IPS-15b (cell line): ENCODE results near the gene GRB10.

ENCODE experiments used
- H3K27me3 ChIP-seq: one replicate; pipeline ENCODE4 v1.6.1; 2013; ENCODE audit warnings: low read length; ENCODE audit not compliant: control insufficient read depth, insufficient read depth
- H3K36me3 ChIP-seq: one replicate; pipeline ENCODE4 v1.6.1; 2013; ENCODE audit warnings: low read length; ENCODE audit not compliant: control insufficient read depth, insufficient read depth
- H3K4me1 ChIP-seq: one replicate; pipeline ENCODE4 v1.6.1; 2013; ENCODE audit warnings: mild to moderate bottlenecking, low read length; ENCODE audit not compliant: control insufficient read depth, insufficient read depth
- H3K4me3 ChIP-seq: one replicate; pipeline ENCODE4 v1.5.1; 2013; ENCODE audit warnings: low read depth, low read length
- H3K9ac ChIP-seq: one replicate; pipeline ENCODE4 v1.6.1; 2013; ENCODE audit warnings: low read depth, mild to moderate bottlenecking, low read length
- H3K9me3 ChIP-seq: one replicate; pipeline ENCODE4 v1.6.1; 2013; ENCODE audit warnings: mild to moderate bottlenecking, low read length; ENCODE audit not compliant: control insufficient read depth, insufficient read depth

Gene GRB10

GRCh38 chr7:50782375-50783208, at the start of gene GRB10:
Gene GRB10, minus strand, starts transcription at chr7:50782896. Its CDS starts 50,574 bp downstream, at chr7:50732322.
- no peaks in the 10 kb centered on the region for H3K36me3 ChIP-seq
- H3K9ac ChIP-seq = no peak within 1 kb of the TSS
- no peaks in the 10 kb centered on the region for H3K9me3 ChIP-seq
- H3K27me3 ChIP-seq = peaks cover 5% of the 10 kb centered on the region
- peak within 1 kb of the TSS; percentile 43 for H3K4me3 ChIP-seq
- H3K4me1 ChIP-seq = no peaks in the 10 kb centered on the region

- Histone ChIP-seq H3K9me3 (no peaks in the 10 kb centered on the region), H3K36me3 (no peaks in the 10 kb centered on the region), H3K4me3 (no peak overlapping the region), H3K4me1 (no peaks in the 10 kb centered on the region), H3K9ac (no peak overlapping the region), H3K27me3 (peaks cover 4% of the 10 kb centered on the region)
These were observed 46.1 kb upstream of the GRB10 start for GRCh38 chr7:50828801-50829200.

- H3K36me3 ChIP-seq = no peaks in the 10 kb centered on the region
- no peaks in the 10 kb centered on the region for H3K4me1 ChIP-seq
- H3K9ac ChIP-seq = no peak overlapping the region
These were observed 45.4 kb upstream of the GRB10 start for GRCh38 chr7:50828116-50828515.

GRCh38 chr7:50827281-50827680, 44.6 kb upstream of the GRB10 start:
- Histone ChIP-seq H3K27me3 (no peaks in the 10 kb centered on the region), H3K4me3 (no peak overlapping the region), H3K9ac (no peak overlapping the region), H3K4me1 (no peaks in the 10 kb centered on the region), H3K9me3 (no peaks in the 10 kb centered on the region), H3K36me3 (no peaks in the 10 kb centered on the region)

More at GRCh38 chr7:50828116-50828515, 45.4 kb upstream of the GRB10 start:
- peaks cover 4% of the 10 kb centered on the region for H3K27me3 ChIP-seq
- no peak overlapping the region for H3K4me3 ChIP-seq
- H3K9me3 ChIP-seq = no peaks in the 10 kb centered on the region

- Histone ChIP-seq H3K36me3 (no peaks in the 10 kb centered on the region), H3K4me3 (no peak overlapping the region), H3K27me3 (no peaks in the 10 kb centered on the region), H3K9me3 (no peaks in the 10 kb centered on the region), H3K9ac (no peak overlapping the region), H3K4me1 (peaks cover 2% of the 10 kb centered on the region)
These were observed 43.9 kb upstream of the GRB10 start for GRCh38 chr7:50826371-50827172.

- peaks cover 4% of the 10 kb centered on the region for H3K4me1 ChIP-seq
- no peaks in the 10 kb centered on the region for H3K9me3 ChIP-seq
- H3K9ac ChIP-seq = no peak overlapping the region
- no peaks in the 10 kb centered on the region for H3K36me3 ChIP-seq
- no peak overlapping the region for H3K4me3 ChIP-seq
- no peaks in the 10 kb centered on the region for H3K27me3 ChIP-seq
These were observed 42.8 kb upstream of the GRB10 start for GRCh38 chr7:50825465-50825864.

- Histone ChIP-seq H3K27me3 (no peaks in the 10 kb centered on the region), H3K4me3 (no peak overlapping the region), H3K9ac (no peak overlapping the region), H3K4me1 (peaks cover 4% of the 10 kb centered on the region), H3K9me3 (no peaks in the 10 kb centered on the region), H3K36me3 (no peaks in the 10 kb centered on the region)
These were observed 42.2 kb upstream of the GRB10 start for GRCh38 chr7:50824882-50825281.

GRCh38 chr7:50822706-50823105, 40.0 kb upstream of the GRB10 start:
- no peak overlapping the region for H3K4me3 ChIP-seq
- H3K9me3 ChIP-seq = no peaks in the 10 kb centered on the region
- H3K27me3 ChIP-seq = no peaks in the 10 kb centered on the region
- H3K9ac ChIP-seq = no peak overlapping the region
- H3K4me1 ChIP-seq = peaks cover 4% of the 10 kb centered on the region
- no peaks in the 10 kb centered on the region for H3K36me3 ChIP-seq

- Histone ChIP-seq H3K36me3 (no peaks in the 10 kb centered on the region), H3K9me3 (no peaks in the 10 kb centered on the region), H3K27me3 (no peaks in the 10 kb centered on the region), H3K4me3 (no peak overlapping the region), H3K4me1 (peaks cover 4% of the 10 kb centered on the region), H3K9ac (no peak overlapping the region)
These were observed 39.4 kb upstream of the GRB10 start for GRCh38 chr7:50822110-50822509.

- no peaks in the 10 kb centered on the region for H3K27me3 ChIP-seq
- no peak overlapping the region for H3K9ac ChIP-seq
- peaks cover 4% of the 10 kb centered on the region for H3K4me1 ChIP-seq
- no peak overlapping the region for H3K4me3 ChIP-seq
- no peaks in the 10 kb centered on the region for H3K9me3 ChIP-seq
- H3K36me3 ChIP-seq = no peaks in the 10 kb centered on the region
These were observed 38.8 kb upstream of the GRB10 start for GRCh38 chr7:50821457-50822008.

- peaks cover 12% of the 10 kb centered on the region for H3K4me1 ChIP-seq
- no peaks in the 10 kb centered on the region for H3K27me3 ChIP-seq
- no peak overlapping the region for H3K9ac ChIP-seq
- no peak overlapping the region for H3K4me3 ChIP-seq
- H3K36me3 ChIP-seq = no peaks in the 10 kb centered on the region
- H3K9me3 ChIP-seq = no peaks in the 10 kb centered on the region
These were observed 35.6 kb upstream of the GRB10 start for GRCh38 chr7:50818324-50818723.
